Measurements from ENCODE around the gene HOXA4. TPM values are rescaled to one million over a fixed set of nuclear protein-coding genes. Genes with fewer than 3 reads are reported as not detected.

Gene HOXA4
- total and polyA plus RNA-seq, 2 experiments from 2014 or later, result not detected

- no peak for TF ChIP-seq NANOG (IDR thresholded peaks at IDR 0.05; ENCODE audit: borderline replicate concordance)
- TF ChIP-seq CTCF (conservative IDR thresholded peaks at IDR 0.05; ENCODE audit: low read depth in 2 of 2), result no peak
- no peak for TF ChIP-seq JUNB (IDR thresholded peaks at IDR 0.05; ENCODE audit: unreplicated experiment)
- TF ChIP-seq STAT1 (IDR thresholded peaks at IDR 0.05; ENCODE audit: unreplicated experiment), result no peak
Observed at GRCh38 chr7:27156508-27156898, 25.9 kb upstream of the HOXA4 start, which contains the start of gene HOXA7 (continued).

GRCh38 chr7:27155816-27156507 is 25.4 kb upstream of the HOXA4 start:
- H3K4me2 ChIP-seq, result peak overlapping the region; percentile 83
- peak overlapping the region; percentile 72 for H3K4me3 Mint-ChIP-seq
- peak; percentile 96 for TF ChIP-seq EZH2 (IDR thresholded peaks at IDR 0.05; ENCODE audit: low read depth, unreplicated experiment)
- TF ChIP-seq JUNB (IDR thresholded peaks at IDR 0.05; ENCODE audit: unreplicated experiment), result no peak
- TF ChIP-seq EZH2phosphoT487 (IDR thresholded peaks at IDR 0.05; ENCODE audit: unreplicated experiment), result peak; percentile 98
- peaks cover 50% of the 10 kb centered on the region for H4K20me1 ChIP-seq (replicated peaks; ENCODE audit: insufficient read depth)
- H3F3A ChIP-seq (replicated peaks; ENCODE audit: low read depth), result peaks cover 30% of the 10 kb centered on the region
- H3K27me3 Mint-ChIP-seq (ENCODE audit: insufficient read depth, low read depth, poor library complexity), result peaks cover 99% of the 10 kb centered on the region
- no peak overlapping the region for H3K27ac ChIP-seq (ENCODE audit: low read depth)
- H3K9me2 ChIP-seq (ENCODE audit: insufficient read depth), result no peaks in the 10 kb centered on the region
- no peaks in the 10 kb centered on the region; the same call in 2 of the 3 replicates for H3K36me3 Mint-ChIP-seq (ENCODE audit: low read depth)
- H3K4me1 ChIP-seq (ENCODE audit: insufficient read depth), result peaks cover 4% of the 10 kb centered on the region; the same call in 1 of the 2 replicates
- no peaks in the 10 kb centered on the region for H3K36me3 ChIP-seq (ENCODE audit: insufficient read depth)
- DNase-seq (ENCODE audit: low spot score) (peak; percentile 54), ATAC-seq (peak; percentile 5)
- no peak overlapping the region for H3K27ac Mint-ChIP-seq
- peaks cover 20% of the 10 kb centered on the region for H3K4me1 Mint-ChIP-seq
- H3K9me3 Mint-ChIP-seq, result peaks cover 12% of the 10 kb centered on the region; the same call in 2 of the 3 replicates
- peak overlapping the region; percentile 93 for H2AFZ ChIP-seq
- H3K79me2 ChIP-seq (replicated peaks; ENCODE audit: insufficient read depth), result no peaks in the 10 kb centered on the region
- peaks cover 100% of the 10 kb centered on the region for H3K27me3 ChIP-seq (ENCODE audit: insufficient read depth)
- H3K4me3 ChIP-seq, result peak overlapping the region; percentile 56

- H2AFZ ChIP-seq, result no peak overlapping the region
- H3K4me1 Mint-ChIP-seq, result peaks cover 21% of the 10 kb centered on the region
- H3K36me3 ChIP-seq (ENCODE audit: insufficient read depth), result no peaks in the 10 kb centered on the region
- H3K4me2 ChIP-seq, result no peak overlapping the region
- peaks cover 100% of the 10 kb centered on the region for H3K27me3 Mint-ChIP-seq (ENCODE audit: insufficient read depth, low read depth, poor library complexity)
- 0 out of 2 replicates have a peak overlapping the region, but pooled peaks have one; percentile 56 for H3K4me3 ChIP-seq
- H3K4me3 Mint-ChIP-seq, result peak overlapping the region; percentile 42; the same call in 2 of the 3 replicates
- DNase-seq (ENCODE audit: low spot score), result no peak
- H3K9me2 ChIP-seq (ENCODE audit: insufficient read depth), result no peaks in the 10 kb centered on the region
- H4K20me1 ChIP-seq (replicated peaks; ENCODE audit: insufficient read depth), result peaks cover 50% of the 10 kb centered on the region
- H3K27ac Mint-ChIP-seq, result no peak overlapping the region
- H3K27ac ChIP-seq (ENCODE audit: low read depth), result no peak overlapping the region
- peaks cover 30% of the 10 kb centered on the region for H3F3A ChIP-seq (replicated peaks; ENCODE audit: low read depth)
- peaks cover 100% of the 10 kb centered on the region for H3K27me3 ChIP-seq (ENCODE audit: insufficient read depth)
- no peaks in the 10 kb centered on the region for H3K79me2 ChIP-seq (replicated peaks; ENCODE audit: insufficient read depth)
- TF ChIP-seq EZH2phosphoT487 (IDR thresholded peaks at IDR 0.05; ENCODE audit: unreplicated experiment) (peak; percentile 100), REST (IDR thresholded peaks at IDR 0.05; ENCODE audit: unreplicated experiment) (no peak), EZH2 (IDR thresholded peaks at IDR 0.05; ENCODE audit: low read depth, unreplicated experiment) (peak; percentile 100), NANOG (IDR thresholded peaks at IDR 0.05; ENCODE audit: borderline replicate concordance) (no peak), ZNF331 (CRISPR knock-in tag; IDR thresholded peaks at IDR 0.05; ENCODE audit: low read depth) (no peak)
- peaks cover 12% of the 10 kb centered on the region; the same call in 2 of the 3 replicates for H3K9me3 Mint-ChIP-seq
- H3K4me1 ChIP-seq (ENCODE audit: insufficient read depth), result peaks cover 8% of the 10 kb centered on the region; the same call in 1 of the 2 replicates
- H3K36me3 Mint-ChIP-seq (ENCODE audit: low read depth), result no peaks in the 10 kb centered on the region; the same call in 2 of the 3 replicates
- no peak for ATAC-seq
Observed at GRCh38 chr7:27154901-27155815, 24.6 kb upstream of the HOXA4 start.

Measured in GM23338 (cell line).